ENCODE data around the gene CPVL. TPM values are rescaled to one million over a fixed set of nuclear protein-coding genes. Genes with fewer than 3 reads are reported as not detected.

CPVL gene
- total and polyA plus RNA-seq, 2 experiments from 2014 or later: 31.9 to 37.8 TPM

DNA sequence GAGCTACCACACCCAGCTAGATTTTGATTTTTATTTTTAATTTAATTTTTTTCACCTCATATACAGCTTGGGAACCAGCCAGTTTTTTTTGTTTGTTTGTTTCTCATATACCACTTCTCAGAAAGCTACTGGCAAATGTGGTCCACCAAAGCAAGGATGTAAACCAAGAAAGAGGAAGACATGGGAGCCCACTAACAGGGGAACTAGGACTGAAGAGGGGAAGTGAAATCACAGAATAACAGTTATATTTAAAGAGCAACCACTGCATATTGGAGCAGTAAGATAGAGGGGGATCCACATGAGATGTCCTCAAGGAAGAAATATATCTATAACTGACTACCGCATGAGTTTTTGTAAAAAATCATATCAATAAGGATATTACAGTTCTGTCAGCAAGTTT, 10.5 kb downstream of the CPVL start:
- ATAC-seq: no peak
- H3K4me3 Mint-ChIP-seq: no peak overlapping the region
- H3K4me1 ChIP-seq (ENCODE audit: insufficient read depth): no peaks in the 10 kb centered on the region
- H3F3A ChIP-seq (replicated peaks; ENCODE audit: low read depth): no peaks in the 10 kb centered on the region
- H3K27ac ChIP-seq (ENCODE audit: low read depth): no peak overlapping the region
- DNase-seq (ENCODE audit: low spot score): no peak
- H3K4me1 Mint-ChIP-seq: peaks cover 7% of the 10 kb centered on the region; the same call in 1 of the 3 replicates
- TF ChIP-seq POLR2AphosphoS5 (IDR thresholded peaks at IDR 0.05; ENCODE audit: low read depth) (no peak), EZH2 (IDR thresholded peaks at IDR 0.05; ENCODE audit: low read depth, unreplicated experiment) (no peak), ETS1 (IDR thresholded peaks at IDR 0.05) (no peak), ZNF331 (CRISPR knock-in tag; IDR thresholded peaks at IDR 0.05; ENCODE audit: low read depth) (no peak), ZNF114 (CRISPR knock-in tag; IDR thresholded peaks at IDR 0.05) (no peak), NANOG (IDR thresholded peaks at IDR 0.05; ENCODE audit: borderline replicate concordance) (no peak), EZH2phosphoT487 (IDR thresholded peaks at IDR 0.05; ENCODE audit: unreplicated experiment) (no peak), JUNB (IDR thresholded peaks at IDR 0.05; ENCODE audit: unreplicated experiment) (no peak), STAT1 (IDR thresholded peaks at IDR 0.05; ENCODE audit: unreplicated experiment) (no peak), ZNF462 (CRISPR knock-in tag; IDR thresholded peaks at IDR 0.05) (no peak), CREB1 (CRISPR knock-in tag; IDR thresholded peaks at IDR 0.05; ENCODE audit: low read depth) (no peak)
- TF ChIP-seq, protein P1, sequence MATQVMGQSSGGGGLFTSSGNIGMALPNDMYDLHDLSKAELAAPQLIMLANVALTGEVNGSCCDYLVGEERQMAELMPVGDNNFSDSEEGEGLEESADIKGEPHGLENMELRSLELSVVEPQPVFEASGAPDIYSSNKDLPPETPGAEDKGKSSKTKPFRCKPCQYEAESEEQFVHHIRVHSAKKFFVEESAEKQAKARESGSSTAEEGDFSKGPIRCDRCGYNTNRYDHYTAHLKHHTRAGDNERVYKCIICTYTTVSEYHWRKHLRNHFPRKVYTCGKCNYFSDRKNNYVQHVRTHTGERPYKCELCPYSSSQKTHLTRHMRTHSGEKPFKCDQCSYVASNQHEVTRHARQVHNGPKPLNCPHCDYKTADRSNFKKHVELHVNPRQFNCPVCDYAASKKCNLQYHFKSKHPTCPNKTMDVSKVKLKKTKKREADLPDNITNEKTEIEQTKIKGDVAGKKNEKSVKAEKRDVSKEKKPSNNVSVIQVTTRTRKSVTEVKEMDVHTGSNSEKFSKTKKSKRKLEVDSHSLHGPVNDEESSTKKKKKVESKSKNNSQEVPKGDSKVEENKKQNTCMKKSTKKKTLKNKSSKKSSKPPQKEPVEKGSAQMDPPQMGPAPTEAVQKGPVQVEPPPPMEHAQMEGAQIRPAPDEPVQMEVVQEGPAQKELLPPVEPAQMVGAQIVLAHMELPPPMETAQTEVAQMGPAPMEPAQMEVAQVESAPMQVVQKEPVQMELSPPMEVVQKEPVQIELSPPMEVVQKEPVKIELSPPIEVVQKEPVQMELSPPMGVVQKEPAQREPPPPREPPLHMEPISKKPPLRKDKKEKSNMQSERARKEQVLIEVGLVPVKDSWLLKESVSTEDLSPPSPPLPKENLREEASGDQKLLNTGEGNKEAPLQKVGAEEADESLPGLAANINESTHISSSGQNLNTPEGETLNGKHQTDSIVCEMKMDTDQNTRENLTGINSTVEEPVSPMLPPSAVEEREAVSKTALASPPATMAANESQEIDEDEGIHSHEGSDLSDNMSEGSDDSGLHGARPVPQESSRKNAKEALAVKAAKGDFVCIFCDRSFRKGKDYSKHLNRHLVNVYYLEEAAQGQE (IDR thresholded peaks at IDR 0.05; ENCODE audit: unreplicated experiment): no peak
- TF ChIP-seq, protein P2, sequence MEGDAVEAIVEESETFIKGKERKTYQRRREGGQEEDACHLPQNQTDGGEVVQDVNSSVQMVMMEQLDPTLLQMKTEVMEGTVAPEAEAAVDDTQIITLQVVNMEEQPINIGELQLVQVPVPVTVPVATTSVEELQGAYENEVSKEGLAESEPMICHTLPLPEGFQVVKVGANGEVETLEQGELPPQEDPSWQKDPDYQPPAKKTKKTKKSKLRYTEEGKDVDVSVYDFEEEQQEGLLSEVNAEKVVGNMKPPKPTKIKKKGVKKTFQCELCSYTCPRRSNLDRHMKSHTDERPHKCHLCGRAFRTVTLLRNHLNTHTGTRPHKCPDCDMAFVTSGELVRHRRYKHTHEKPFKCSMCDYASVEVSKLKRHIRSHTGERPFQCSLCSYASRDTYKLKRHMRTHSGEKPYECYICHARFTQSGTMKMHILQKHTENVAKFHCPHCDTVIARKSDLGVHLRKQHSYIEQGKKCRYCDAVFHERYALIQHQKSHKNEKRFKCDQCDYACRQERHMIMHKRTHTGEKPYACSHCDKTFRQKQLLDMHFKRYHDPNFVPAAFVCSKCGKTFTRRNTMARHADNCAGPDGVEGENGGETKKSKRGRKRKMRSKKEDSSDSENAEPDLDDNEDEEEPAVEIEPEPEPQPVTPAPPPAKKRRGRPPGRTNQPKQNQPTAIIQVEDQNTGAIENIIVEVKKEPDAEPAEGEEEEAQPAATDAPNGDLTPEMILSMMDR (conservative IDR thresholded peaks at IDR 0.05; ENCODE audit: low read depth in 2 of 2): no peak
- H3K36me3 ChIP-seq (ENCODE audit: insufficient read depth): no peaks in the 10 kb centered on the region
- H3K79me2 ChIP-seq (replicated peaks; ENCODE audit: insufficient read depth): no peaks in the 10 kb centered on the region
- no peak overlapping the region for H3K4me2 ChIP-seq
- H3K4me3 ChIP-seq: no peak overlapping the region
- peaks cover 3% of the 10 kb centered on the region; the same call in 1 of the 3 replicates for H3K36me3 Mint-ChIP-seq (ENCODE audit: low read depth)
- H4K20me1 ChIP-seq (replicated peaks; ENCODE audit: insufficient read depth): no peaks in the 10 kb centered on the region
- no peak overlapping the region for H3K27ac Mint-ChIP-seq
- no peaks in the 10 kb centered on the region for H3K9me2 ChIP-seq (ENCODE audit: insufficient read depth)
- H3K27me3 Mint-ChIP-seq (ENCODE audit: insufficient read depth, low read depth, poor library complexity): peaks cover 4% of the 10 kb centered on the region
- no peaks in the 10 kb centered on the region for H3K27me3 ChIP-seq (ENCODE audit: insufficient read depth)
- no peak overlapping the region for H2AFZ ChIP-seq
- H3K9me3 Mint-ChIP-seq: peaks cover 5% of the 10 kb centered on the region; the same call in 2 of the 3 replicates
